ENCODE measurements around the gene APH1B. TPM values are rescaled to one million over a fixed set of nuclear protein-coding genes. Genes with fewer than 3 reads are reported as not detected.

Gene APH1B
- total and polyA plus RNA-seq, 4 donors = 2.0 to 10.6 (median 4.6) TPM

DNA sequence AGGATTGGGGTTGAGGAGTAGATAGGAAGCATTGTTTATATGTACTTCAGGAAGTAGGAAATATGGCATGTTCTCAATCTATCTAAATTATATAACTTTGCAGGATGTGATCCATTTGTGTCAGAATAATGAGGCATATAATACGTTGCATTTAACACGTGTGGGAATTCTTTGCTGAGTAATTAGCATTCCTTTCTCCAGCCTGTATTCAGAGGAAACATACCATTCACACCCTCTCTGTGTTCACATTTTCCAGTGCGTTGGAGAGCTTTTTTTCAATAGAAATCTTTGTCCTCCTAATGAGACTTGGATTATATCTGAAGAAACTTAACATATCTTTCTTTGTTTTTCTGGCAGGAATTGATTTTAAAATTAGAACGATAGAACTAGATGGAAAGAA is 33.0 kb upstream of the APH1B start:
- Histone ChIP-seq H3K4me1 (ENCODE audit: control insufficient read depth in 4 of 4, insufficient read depth in 4 of 4, low read length in 3 of 4) (peaks cover 0 to 10% (median 0%) of the 10 kb centered on the region in 4 donors), H3K4me3 (ENCODE audit: low read depth in 1 of 3, low read length in 3 of 3) (no peak overlapping the region), H3K27me3 (ENCODE audit: control insufficient read depth in 4 of 4, insufficient read depth in 4 of 4, low read length in 3 of 4) (no peaks in the 10 kb centered on the region), H3K9me3 (ENCODE audit: control insufficient read depth in 4 of 4, low read length in 3 of 4) (no peaks in the 10 kb centered on the region), H3K36me3 (ENCODE audit: control insufficient read depth in 4 of 4, insufficient read depth in 3 of 4, low read depth in 1 of 4, low read length in 3 of 4) (no peaks in the 10 kb centered on the region), H3K27ac (ENCODE audit: low read depth in 1 of 2, low read length in 2 of 2) (no peak overlapping the region), H3K9ac (ENCODE audit: low read depth in 1 of 2, low read length in 2 of 2) (no peak overlapping the region)
- 70% methylated on average over 4 of the region's 4 CpGs for WGBS
- no peak for DNase-seq (ENCODE audit: low spot score)
- no peak for TF ChIP-seq TAF1 (conservative IDR thresholded peaks at IDR 0.05)
- TF ChIP-seq, protein P1, sequence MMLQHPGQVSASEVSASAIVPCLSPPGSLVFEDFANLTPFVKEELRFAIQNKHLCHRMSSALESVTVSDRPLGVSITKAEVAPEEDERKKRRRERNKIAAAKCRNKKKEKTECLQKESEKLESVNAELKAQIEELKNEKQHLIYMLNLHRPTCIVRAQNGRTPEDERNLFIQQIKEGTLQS (IDR thresholded peaks at IDR 0.05) = no peak
- no peak for TF ChIP-seq FOXA1 (IDR thresholded peaks at IDR 0.05)
- no peak for TF ChIP-seq FOXA2 (IDR thresholded peaks at IDR 0.05)
- TF ChIP-seq, protein P2, sequence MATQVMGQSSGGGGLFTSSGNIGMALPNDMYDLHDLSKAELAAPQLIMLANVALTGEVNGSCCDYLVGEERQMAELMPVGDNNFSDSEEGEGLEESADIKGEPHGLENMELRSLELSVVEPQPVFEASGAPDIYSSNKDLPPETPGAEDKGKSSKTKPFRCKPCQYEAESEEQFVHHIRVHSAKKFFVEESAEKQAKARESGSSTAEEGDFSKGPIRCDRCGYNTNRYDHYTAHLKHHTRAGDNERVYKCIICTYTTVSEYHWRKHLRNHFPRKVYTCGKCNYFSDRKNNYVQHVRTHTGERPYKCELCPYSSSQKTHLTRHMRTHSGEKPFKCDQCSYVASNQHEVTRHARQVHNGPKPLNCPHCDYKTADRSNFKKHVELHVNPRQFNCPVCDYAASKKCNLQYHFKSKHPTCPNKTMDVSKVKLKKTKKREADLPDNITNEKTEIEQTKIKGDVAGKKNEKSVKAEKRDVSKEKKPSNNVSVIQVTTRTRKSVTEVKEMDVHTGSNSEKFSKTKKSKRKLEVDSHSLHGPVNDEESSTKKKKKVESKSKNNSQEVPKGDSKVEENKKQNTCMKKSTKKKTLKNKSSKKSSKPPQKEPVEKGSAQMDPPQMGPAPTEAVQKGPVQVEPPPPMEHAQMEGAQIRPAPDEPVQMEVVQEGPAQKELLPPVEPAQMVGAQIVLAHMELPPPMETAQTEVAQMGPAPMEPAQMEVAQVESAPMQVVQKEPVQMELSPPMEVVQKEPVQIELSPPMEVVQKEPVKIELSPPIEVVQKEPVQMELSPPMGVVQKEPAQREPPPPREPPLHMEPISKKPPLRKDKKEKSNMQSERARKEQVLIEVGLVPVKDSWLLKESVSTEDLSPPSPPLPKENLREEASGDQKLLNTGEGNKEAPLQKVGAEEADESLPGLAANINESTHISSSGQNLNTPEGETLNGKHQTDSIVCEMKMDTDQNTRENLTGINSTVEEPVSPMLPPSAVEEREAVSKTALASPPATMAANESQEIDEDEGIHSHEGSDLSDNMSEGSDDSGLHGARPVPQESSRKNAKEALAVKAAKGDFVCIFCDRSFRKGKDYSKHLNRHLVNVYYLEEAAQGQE (IDR thresholded peaks at IDR 0.05) = no peak
- TF ChIP-seq EGR1 (IDR thresholded peaks at IDR 0.05; ENCODE audit: low read depth in 2 of 2) = no peak
- no peak for TF ChIP-seq SP1 (IDR thresholded peaks at IDR 0.05)
- TF ChIP-seq HNF4A (conservative IDR thresholded peaks at IDR 0.05) = no peak
- TF ChIP-seq GABPA (IDR thresholded peaks at IDR 0.05 in 1 of 2, conservative IDR thresholded peaks at IDR 0.05 in 1 of 2) = no peak
- TF ChIP-seq NR2F2 (IDR thresholded peaks at IDR 0.05) = no peak
- no peak for TF ChIP-seq CTCF (IDR thresholded peaks at IDR 0.05; ENCODE audit: low read depth, low read length, missing input control)
- TF ChIP-seq MAX (IDR thresholded peaks at IDR 0.05) = no peak
- TF ChIP-seq JUND (IDR thresholded peaks at IDR 0.05) = no peak
- no peak for TF ChIP-seq RAD21 (IDR thresholded peaks at IDR 0.05)
- TF ChIP-seq HNF4G (IDR thresholded peaks at IDR 0.05) = no peak
- TF ChIP-seq RXRA (IDR thresholded peaks at IDR 0.05) = no peak
- TF ChIP-seq, protein P3, sequence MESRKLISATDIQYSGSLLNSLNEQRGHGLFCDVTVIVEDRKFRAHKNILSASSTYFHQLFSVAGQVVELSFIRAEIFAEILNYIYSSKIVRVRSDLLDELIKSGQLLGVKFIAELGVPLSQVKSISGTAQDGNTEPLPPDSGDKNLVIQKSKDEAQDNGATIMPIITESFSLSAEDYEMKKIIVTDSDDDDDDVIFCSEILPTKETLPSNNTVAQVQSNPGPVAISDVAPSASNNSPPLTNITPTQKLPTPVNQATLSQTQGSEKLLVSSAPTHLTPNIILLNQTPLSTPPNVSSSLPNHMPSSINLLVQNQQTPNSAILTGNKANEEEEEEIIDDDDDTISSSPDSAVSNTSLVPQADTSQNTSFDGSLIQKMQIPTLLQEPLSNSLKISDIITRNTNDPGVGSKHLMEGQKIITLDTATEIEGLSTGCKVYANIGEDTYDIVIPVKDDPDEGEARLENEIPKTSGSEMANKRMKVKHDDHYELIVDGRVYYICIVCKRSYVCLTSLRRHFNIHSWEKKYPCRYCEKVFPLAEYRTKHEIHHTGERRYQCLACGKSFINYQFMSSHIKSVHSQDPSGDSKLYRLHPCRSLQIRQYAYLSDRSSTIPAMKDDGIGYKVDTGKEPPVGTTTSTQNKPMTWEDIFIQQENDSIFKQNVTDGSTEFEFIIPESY (IDR thresholded peaks at IDR 0.05) = no peak
